ENCODE results near the gene ABLIM3. TPM values are rescaled to one million over a fixed set of nuclear protein-coding genes. Genes with fewer than 3 reads are reported as not detected.

The ABLIM3 gene
- total RNA-seq, 2 experiments from 2014 or later: not detected

DNA sequence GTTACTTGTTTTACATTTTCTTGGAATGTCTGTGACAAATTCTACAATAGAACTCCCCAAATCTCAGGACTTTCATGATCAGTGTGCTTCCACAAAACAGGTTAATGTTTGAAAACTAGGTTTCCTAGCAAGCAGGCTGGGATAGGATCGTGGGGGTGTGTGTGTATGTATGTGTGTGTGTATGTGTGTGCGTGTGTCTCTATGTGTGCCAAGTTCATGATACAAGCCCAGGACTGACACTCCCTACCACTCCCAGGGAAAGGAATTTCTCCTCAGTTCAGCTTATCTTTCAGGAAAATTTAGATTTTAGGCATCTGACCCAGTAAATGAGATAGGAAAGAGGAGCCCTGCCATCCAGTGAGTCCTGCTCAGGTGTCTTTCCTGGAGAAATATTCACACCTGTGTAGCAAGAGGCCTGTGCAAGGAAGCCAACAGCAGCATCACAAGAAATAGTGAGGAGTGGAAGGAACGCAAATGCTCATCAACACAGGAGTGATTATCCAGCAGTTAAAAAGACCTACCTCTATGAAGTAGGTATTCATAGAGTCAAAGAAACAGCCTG lies 13.8 kb upstream of the ABLIM3 start:
- no peak overlapping the region for H3K4me3 Mint-ChIP-seq
- Histone ChIP-seq H3K4me1 (ENCODE audit: insufficient read depth, low read length) (no peaks in the 10 kb centered on the region), H3K27ac (ENCODE audit: low read depth in 1 of 2, low read length in 2 of 2) (no peak overlapping the region), H3K27me3 (ENCODE audit: control insufficient read depth in 1 of 2, insufficient read depth in 2 of 2, low read length in 2 of 2) (peaks cover 0 to 4% of the 10 kb centered on the region in 2 experiments), H3K36me3 (ENCODE audit: insufficient read depth, low read length) (no peaks in the 10 kb centered on the region), H3K4me3 (ENCODE audit: low read length) (no peak overlapping the region), H3K9me3 (ENCODE audit: control insufficient read depth in 1 of 2, insufficient read depth in 1 of 2, low read length in 2 of 2) (peaks cover 0 to 6% of the 10 kb centered on the region in 2 experiments)
- POLR2A ChIA-PET: no interaction called here
- peaks cover 34% of the 10 kb centered on the region for H3K27me3 Mint-ChIP-seq
- DNase-seq: no peak
- no peaks in the 10 kb centered on the region for H3K9me3 Mint-ChIP-seq
- intact Hi-C loops (cut with DNase I, micrococcal nuclease): no loop called here
- no peak overlapping the region for H3K27ac Mint-ChIP-seq
- H3K36me3 Mint-ChIP-seq (ENCODE audit: low read depth): no peaks in the 10 kb centered on the region
- ATAC-seq (ENCODE audit: poor library complexity): no peak
- CTCF ChIA-PET: no interaction called here
- TF ChIP-seq, protein P1, sequence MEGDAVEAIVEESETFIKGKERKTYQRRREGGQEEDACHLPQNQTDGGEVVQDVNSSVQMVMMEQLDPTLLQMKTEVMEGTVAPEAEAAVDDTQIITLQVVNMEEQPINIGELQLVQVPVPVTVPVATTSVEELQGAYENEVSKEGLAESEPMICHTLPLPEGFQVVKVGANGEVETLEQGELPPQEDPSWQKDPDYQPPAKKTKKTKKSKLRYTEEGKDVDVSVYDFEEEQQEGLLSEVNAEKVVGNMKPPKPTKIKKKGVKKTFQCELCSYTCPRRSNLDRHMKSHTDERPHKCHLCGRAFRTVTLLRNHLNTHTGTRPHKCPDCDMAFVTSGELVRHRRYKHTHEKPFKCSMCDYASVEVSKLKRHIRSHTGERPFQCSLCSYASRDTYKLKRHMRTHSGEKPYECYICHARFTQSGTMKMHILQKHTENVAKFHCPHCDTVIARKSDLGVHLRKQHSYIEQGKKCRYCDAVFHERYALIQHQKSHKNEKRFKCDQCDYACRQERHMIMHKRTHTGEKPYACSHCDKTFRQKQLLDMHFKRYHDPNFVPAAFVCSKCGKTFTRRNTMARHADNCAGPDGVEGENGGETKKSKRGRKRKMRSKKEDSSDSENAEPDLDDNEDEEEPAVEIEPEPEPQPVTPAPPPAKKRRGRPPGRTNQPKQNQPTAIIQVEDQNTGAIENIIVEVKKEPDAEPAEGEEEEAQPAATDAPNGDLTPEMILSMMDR (IDR thresholded peaks at IDR 0.05): no peak
- no peaks in the 10 kb centered on the region for H3K4me1 Mint-ChIP-seq (ENCODE audit: low read depth)

DNA sequence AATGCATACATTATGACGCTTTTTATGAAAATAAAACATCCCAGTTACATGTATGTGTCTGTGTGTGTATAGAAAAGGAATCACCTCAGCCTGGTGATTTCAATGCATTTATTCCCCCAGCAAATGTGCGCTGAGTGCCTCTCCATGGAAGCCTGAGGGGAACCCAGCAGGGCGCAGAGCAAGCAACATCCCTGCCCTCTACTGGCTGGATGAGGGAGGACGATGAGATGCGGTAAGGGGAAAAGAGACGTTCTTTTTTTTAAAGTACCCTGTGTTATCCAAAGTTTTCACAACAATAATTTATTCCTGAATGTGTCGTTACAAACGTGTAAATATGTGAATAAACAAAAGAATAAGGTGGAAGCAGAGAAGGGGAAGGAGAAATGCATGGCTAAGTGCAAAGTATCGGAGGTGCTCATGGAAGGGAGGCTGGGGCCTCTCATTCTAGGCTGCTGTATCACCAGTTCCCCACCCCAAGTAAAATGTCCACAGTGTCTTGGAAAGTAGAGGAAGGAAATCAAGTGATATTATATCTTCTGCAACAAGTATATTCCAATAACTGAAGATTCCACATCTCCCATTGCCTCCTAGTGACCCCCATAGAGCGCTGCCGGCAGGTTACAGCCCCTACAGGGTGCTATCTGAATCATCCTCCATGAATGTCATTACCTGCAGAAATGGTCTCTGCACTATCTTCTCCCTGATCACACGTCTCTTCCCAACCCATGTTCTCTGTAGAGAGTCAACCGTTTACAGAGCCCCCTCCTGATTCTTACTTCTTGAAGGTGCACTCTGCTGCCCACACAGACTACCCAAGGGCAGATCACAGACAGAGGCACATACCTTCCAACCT lies 13.0 kb upstream of the ABLIM3 start:
- TF ChIP-seq, protein P1 (IDR thresholded peaks at IDR 0.05): peak; percentile 42
- H3K4me3 Mint-ChIP-seq: no peak overlapping the region
- H3K36me3 ChIP-seq (ENCODE audit: insufficient read depth, low read length): no peaks in the 10 kb centered on the region
- peaks cover 0 to 4% of the 10 kb centered on the region in 2 experiments for H3K27me3 ChIP-seq (ENCODE audit: control insufficient read depth in 1 of 2, insufficient read depth in 2 of 2, low read length in 2 of 2)
- H3K27ac ChIP-seq (ENCODE audit: low read depth in 1 of 2, low read length in 2 of 2): no peak overlapping the region
- H3K4me1 ChIP-seq (ENCODE audit: insufficient read depth, low read length): no peaks in the 10 kb centered on the region
- no peaks in the 10 kb centered on the region for H3K9me3 Mint-ChIP-seq
- CTCF ChIA-PET: no interaction called here
- ATAC-seq (ENCODE audit: poor library complexity) (no peak), DNase-seq (peak in 3 of 14 experiments; percentile 7 to 20 (median 13))
- POLR2A ChIA-PET: no interaction called here
- H3K27me3 Mint-ChIP-seq: peaks cover 39% of the 10 kb centered on the region
- no peak overlapping the region for H3K27ac Mint-ChIP-seq
- no peaks in the 10 kb centered on the region for H3K4me1 Mint-ChIP-seq (ENCODE audit: low read depth)
- H3K4me3 ChIP-seq (ENCODE audit: low read length): no peak overlapping the region
- H3K36me3 Mint-ChIP-seq (ENCODE audit: low read depth): no peaks in the 10 kb centered on the region
- H3K9me3 ChIP-seq (ENCODE audit: control insufficient read depth in 1 of 2, insufficient read depth in 1 of 2, low read length in 2 of 2): peaks cover 0 to 1% of the 10 kb centered on the region in 2 experiments
- intact Hi-C loops (cut with DNase I, micrococcal nuclease): no loop called here

DNA sequence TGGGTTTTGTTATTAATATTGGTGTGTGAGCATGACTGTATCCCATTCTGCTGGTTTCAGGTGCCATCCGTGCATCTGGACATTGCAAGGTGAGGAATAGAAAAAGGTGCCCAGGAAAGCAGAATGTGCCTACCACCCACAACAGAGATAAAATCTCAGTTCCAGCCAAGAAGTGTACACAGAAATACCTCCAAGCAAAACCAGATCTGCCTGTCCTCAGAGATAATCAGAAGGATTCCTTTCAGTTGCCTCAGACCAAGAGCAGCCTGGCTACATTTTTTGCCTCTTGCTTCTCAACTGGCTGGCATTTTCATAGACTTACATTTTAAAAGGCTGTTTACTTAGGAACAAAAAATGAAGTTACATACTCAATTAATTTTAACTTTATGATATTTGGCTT lies 12.1 kb upstream of the ABLIM3 start:
- ATAC-seq (ENCODE audit: poor library complexity): no peak

More for the DNA sequence above, 12.1 kb upstream of the ABLIM3 start:
- Histone ChIP-seq H3K36me3 (ENCODE audit: insufficient read depth, low read length) (no peaks in the 10 kb centered on the region), H3K27me3 (ENCODE audit: control insufficient read depth in 1 of 2, insufficient read depth in 2 of 2, low read length in 2 of 2) (peaks cover 4 to 6% of the 10 kb centered on the region in 2 experiments), H3K4me1 (ENCODE audit: insufficient read depth, low read length) (no peaks in the 10 kb centered on the region), H3K4me3 (ENCODE audit: low read length) (no peak overlapping the region), H3K27ac (ENCODE audit: low read depth in 1 of 2, low read length in 2 of 2) (no peak overlapping the region), H3K9me3 (ENCODE audit: control insufficient read depth in 1 of 2, insufficient read depth in 1 of 2, low read length in 2 of 2) (no peaks in the 10 kb centered on the region)
- TF ChIP-seq, protein P1 (IDR thresholded peaks at IDR 0.05): no peak
- no peaks in the 10 kb centered on the region for H3K4me1 Mint-ChIP-seq (ENCODE audit: low read depth)
- POLR2A ChIA-PET: no interaction called here
- DNase-seq: no peak
- H3K9me3 Mint-ChIP-seq: no peaks in the 10 kb centered on the region
- no peaks in the 10 kb centered on the region for H3K36me3 Mint-ChIP-seq (ENCODE audit: low read depth)
- H3K4me3 Mint-ChIP-seq: no peak overlapping the region
- H3K27me3 Mint-ChIP-seq: peaks cover 49% of the 10 kb centered on the region
- intact Hi-C loops (cut with DNase I, micrococcal nuclease): no loop called here
- CTCF ChIA-PET: no interaction called here
- H3K27ac Mint-ChIP-seq: no peak overlapping the region

Measured in CD4-positive, alpha-beta T cell (primary cell).